Measurements from ENCODE around the gene GINS1.

DNA sequence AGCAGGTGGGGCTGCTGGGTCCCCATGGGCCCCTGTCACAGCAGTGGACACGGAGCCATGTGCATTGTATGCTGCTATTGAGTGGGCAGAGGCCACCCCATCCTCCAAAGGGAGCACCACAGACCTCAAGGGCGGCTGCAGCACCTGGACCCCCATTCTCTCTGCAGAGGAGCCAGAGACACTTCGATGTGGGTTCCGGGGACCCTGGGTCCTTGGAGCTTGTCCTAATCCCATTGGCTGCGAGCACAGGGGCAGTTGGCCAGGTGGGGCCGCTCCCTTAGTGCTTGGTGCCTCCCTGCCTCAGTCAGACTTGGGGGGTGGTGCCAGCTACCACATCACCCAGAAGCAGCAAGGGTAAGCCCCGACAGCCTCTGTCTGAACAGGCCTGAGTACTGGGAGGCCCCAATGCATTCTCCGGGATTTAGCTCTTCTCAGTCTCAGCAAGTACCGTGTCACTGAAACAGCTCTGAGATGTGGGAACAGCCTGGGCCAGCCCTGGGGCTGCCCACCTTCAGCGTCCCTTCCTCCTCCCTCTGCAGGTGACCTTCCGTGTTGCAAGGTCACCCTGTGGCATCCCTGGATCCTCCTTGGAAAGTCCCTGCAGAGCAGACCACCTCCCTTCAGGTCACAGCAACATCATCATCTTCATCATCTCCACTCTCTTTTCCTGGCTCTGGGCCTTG lies 73.9 kb downstream of the GINS1 start:
- TF ChIP-seq, protein P1, sequence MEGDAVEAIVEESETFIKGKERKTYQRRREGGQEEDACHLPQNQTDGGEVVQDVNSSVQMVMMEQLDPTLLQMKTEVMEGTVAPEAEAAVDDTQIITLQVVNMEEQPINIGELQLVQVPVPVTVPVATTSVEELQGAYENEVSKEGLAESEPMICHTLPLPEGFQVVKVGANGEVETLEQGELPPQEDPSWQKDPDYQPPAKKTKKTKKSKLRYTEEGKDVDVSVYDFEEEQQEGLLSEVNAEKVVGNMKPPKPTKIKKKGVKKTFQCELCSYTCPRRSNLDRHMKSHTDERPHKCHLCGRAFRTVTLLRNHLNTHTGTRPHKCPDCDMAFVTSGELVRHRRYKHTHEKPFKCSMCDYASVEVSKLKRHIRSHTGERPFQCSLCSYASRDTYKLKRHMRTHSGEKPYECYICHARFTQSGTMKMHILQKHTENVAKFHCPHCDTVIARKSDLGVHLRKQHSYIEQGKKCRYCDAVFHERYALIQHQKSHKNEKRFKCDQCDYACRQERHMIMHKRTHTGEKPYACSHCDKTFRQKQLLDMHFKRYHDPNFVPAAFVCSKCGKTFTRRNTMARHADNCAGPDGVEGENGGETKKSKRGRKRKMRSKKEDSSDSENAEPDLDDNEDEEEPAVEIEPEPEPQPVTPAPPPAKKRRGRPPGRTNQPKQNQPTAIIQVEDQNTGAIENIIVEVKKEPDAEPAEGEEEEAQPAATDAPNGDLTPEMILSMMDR (IDR thresholded peaks at IDR 0.05; ENCODE audit: insufficient read depth, low read depth, low read length), result no peak
- TF ChIP-seq EZH2 (IDR thresholded peaks at IDR 0.05; ENCODE audit: insufficient read depth, low read length), result no peak
